CD4-positive, CD25-positive, alpha-beta regulatory T cell (primary cell): ENCODE measurements around the gene RUFY4. TPM values are rescaled to one million over a fixed set of nuclear protein-coding genes. Genes with fewer than 3 reads are reported as not detected.
A peak's percentile ranks its signal among the peaks of the same experiment; 100 is the strongest.

Experiments
- ATAC-seq, 2 donors: fragments of 150-1000 bp; cut with Tn5 transposase; one replicate each; pipeline ENCODE4 v1.10.0; 2021; ENCODE audit warnings: low read depth in 2 of 2, moderate number of reproducible peaks in 2 of 2, moderate library complexity in 1 of 2
- DNase-seq, 3 donors: peaks; one replicate each; pipeline versions ENCODE4 v3.0.0 to v3.0.0-alpha.2; 2012 to 2022; ENCODE audit warnings: mixed read lengths in 1 of 3
- H3K27ac ChIP-seq: one replicate; pipeline ENCODE4 v1.7.0; 2013; ENCODE audit warnings: mild to moderate bottlenecking, low read length; ENCODE audit not compliant: insufficient read depth, poor library complexity, severe bottlenecking
- H3K27me3 ChIP-seq: one replicate; pipeline ENCODE4 v1.7.0; 2013; ENCODE audit warnings: low read length; ENCODE audit not compliant: control insufficient read depth, insufficient read depth
- H3K36me3 ChIP-seq: one replicate; pipeline ENCODE4 v1.7.0; 2013; ENCODE audit warnings: mild to moderate bottlenecking, low read length, moderate library complexity; ENCODE audit not compliant: control insufficient read depth, insufficient read depth
- H3K4me1 ChIP-seq: 2 replicates; pipeline ENCODE4 v1.7.0; 2013; ENCODE audit warnings: mild to moderate bottlenecking, low read length; ENCODE audit not compliant: insufficient read depth, control insufficient read depth, poor library complexity, severe bottlenecking
- H3K4me3 ChIP-seq: one replicate; pipeline ENCODE4 v1.7.0; 2013; ENCODE audit warnings: low read depth, mild to moderate bottlenecking, low read length, moderate library complexity
- H3K9me3 ChIP-seq, 2 experiments: 1 replicate in 1 of 2; 2 replicates in 1 of 2; pipeline ENCODE4 v1.7.0; 2013; ENCODE audit warnings: low read length in 2 of 2, mild to moderate bottlenecking in 1 of 2, moderate library complexity in 1 of 2; ENCODE audit not compliant: control insufficient read depth in 2 of 2
- H3K27ac Mint-ChIP-seq, 3 donors: one replicate each; pipeline ENCODE4 v1.8.0; 2020 to 2022; ENCODE audit warnings: mild to moderate bottlenecking in 3 of 3, mixed read lengths in 3 of 3, moderate library complexity in 2 of 3
- H3K27me3 Mint-ChIP-seq: one replicate; pipeline ENCODE4 v1.8.0; 2022; ENCODE audit warnings: mild to moderate bottlenecking, mixed read lengths
- H3K36me3 Mint-ChIP-seq: one replicate; pipeline ENCODE4 v1.8.0; 2020; ENCODE audit warnings: mixed read lengths
- H3K4me1 Mint-ChIP-seq, 4 donors: one replicate each; pipeline ENCODE4 v1.8.0; 2020 to 2022; ENCODE audit warnings: mixed read lengths in 4 of 4, mild to moderate bottlenecking in 1 of 4
- H3K4me3 Mint-ChIP-seq, 4 donors: one replicate each; pipeline ENCODE4 v1.8.0; 2020 to 2022; ENCODE audit warnings: mild to moderate bottlenecking in 4 of 4, mixed read lengths in 4 of 4, moderate library complexity in 3 of 4
- H3K9me3 Mint-ChIP-seq, 7 donors: one replicate each; pipeline ENCODE4 v1.8.0; 2020 to 2022; ENCODE audit warnings: mixed read lengths in 7 of 7, mild to moderate bottlenecking in 3 of 7, moderate library complexity in 2 of 7
- polyA plus RNA-seq, 4 donors: library from polyadenylated mRNA; unstranded; fragments of 300-500 nt; fragmentation: Illumina TruSeq; gene quantifications; one replicate each; pipeline ENCODE4 v1.2.3, GENCODE V29; 2021
- total RNA-seq: library from RNA; stranded (reverse); gene quantifications from one replicate; pipeline ENCODE4 v1.2.3, GENCODE V29; 2022

The RUFY4 gene
- total and polyA plus RNA-seq, 5 donors from 2014 or later = 0.15 to 2.1 TPM; not detected in 3

GRCh38 chr2:218067523-218067922 lies 1.5 kb upstream of the RUFY4 start:
- Mint-ChIP-seq H3K4me1 (peaks cover 0 to 9% (median 3%) of the 10 kb centered on the region in 4 donors), H3K9me3 (peaks cover 0 to 1% (median 0%) of the 10 kb centered on the region in 7 donors), H3K27me3 (peaks cover 9% of the 10 kb centered on the region), H3K27ac (peak overlapping the region in 1 of 3 donors; percentile 64), H3K36me3 (no peaks in the 10 kb centered on the region), H3K4me3 (peak overlapping the region in 1 of 4 donors; percentile 39)
- H3K9me3 ChIP-seq = no peaks in the 10 kb centered on the region
- no peak overlapping the region for H3K4me3 ChIP-seq
- DNase-seq (no peak), ATAC-seq (no peak)
- no peaks in the 10 kb centered on the region for H3K27me3 ChIP-seq
- peaks cover 5% of the 10 kb centered on the region for H3K4me1 ChIP-seq
- no peaks in the 10 kb centered on the region for H3K36me3 ChIP-seq
- no peak overlapping the region for H3K27ac ChIP-seq

GRCh38 chr2:218069606-218070300 lies 700 bp downstream of the RUFY4 start:
- Histone ChIP-seq H3K4me1 (peaks cover 5% of the 10 kb centered on the region), H3K27me3 (no peaks in the 10 kb centered on the region), H3K4me3 (no peak overlapping the region), H3K36me3 (no peaks in the 10 kb centered on the region), H3K9me3 (no peaks in the 10 kb centered on the region), H3K27ac (no peak overlapping the region)
- no peak overlapping the region for H3K4me3 Mint-ChIP-seq
- ATAC-seq (no peak), DNase-seq (no peak)
- H3K4me1 Mint-ChIP-seq = peaks cover 0 to 9% (median 3%) of the 10 kb centered on the region in 4 donors
- H3K27me3 Mint-ChIP-seq = peaks cover 9% of the 10 kb centered on the region
- H3K27ac Mint-ChIP-seq = no peak overlapping the region
- peaks cover 0 to 1% (median 0%) of the 10 kb centered on the region in 7 donors for H3K9me3 Mint-ChIP-seq
- H3K36me3 Mint-ChIP-seq = no peaks in the 10 kb centered on the region

- Mint-ChIP-seq H3K27me3 (peaks cover 14% of the 10 kb centered on the region), H3K27ac (no peak overlapping the region), H3K4me3 (no peak overlapping the region), H3K4me1 (peaks cover 0 to 9% (median 3%) of the 10 kb centered on the region in 4 donors), H3K9me3 (peaks cover 0 to 1% (median 0%) of the 10 kb centered on the region in 7 donors), H3K36me3 (no peaks in the 10 kb centered on the region)
- DNase-seq = no peak
- Histone ChIP-seq H3K4me3 (no peak overlapping the region), H3K36me3 (no peaks in the 10 kb centered on the region), H3K27me3 (no peaks in the 10 kb centered on the region), H3K27ac (no peak overlapping the region), H3K9me3 (no peaks in the 10 kb centered on the region), H3K4me1 (peaks cover 5% of the 10 kb centered on the region)
- ATAC-seq = no peak
These were observed 1.5 kb downstream of the RUFY4 start for GRCh38 chr2:218070587-218070986.

- no peaks in the 10 kb centered on the region for H3K36me3 Mint-ChIP-seq
- DNase-seq = no peak
- peaks cover 0 to 1% (median 0%) of the 10 kb centered on the region in 7 donors for H3K9me3 Mint-ChIP-seq
- Histone ChIP-seq H3K4me3 (no peak overlapping the region), H3K27ac (no peak overlapping the region), H3K9me3 (no peaks in the 10 kb centered on the region), H3K4me1 (peaks cover 5% of the 10 kb centered on the region), H3K36me3 (no peaks in the 10 kb centered on the region), H3K27me3 (no peaks in the 10 kb centered on the region)
- ATAC-seq = no peak
- peaks cover 14% of the 10 kb centered on the region for H3K27me3 Mint-ChIP-seq
- peak overlapping the region in 1 of 4 donors; percentile 64 for H3K4me3 Mint-ChIP-seq
- H3K27ac Mint-ChIP-seq = no peak overlapping the region
- H3K4me1 Mint-ChIP-seq = peaks cover 0 to 9% (median 3%) of the 10 kb centered on the region in 4 donors
These were observed 2.3 kb downstream of the RUFY4 start for GRCh38 chr2:218071218-218071937.

- H3K4me1 ChIP-seq = peaks cover 5% of the 10 kb centered on the region
- Mint-ChIP-seq H3K4me1 (peaks cover 0 to 9% (median 3%) of the 10 kb centered on the region in 4 donors), H3K36me3 (no peaks in the 10 kb centered on the region), H3K27me3 (peaks cover 10% of the 10 kb centered on the region), H3K9me3 (peaks cover 0 to 2% (median 0%) of the 10 kb centered on the region in 7 donors), H3K4me3 (no peak overlapping the region), H3K27ac (no peak overlapping the region)
- DNase-seq (no peak), ATAC-seq (no peak)
- H3K27me3 ChIP-seq = no peaks in the 10 kb centered on the region
- no peaks in the 10 kb centered on the region for H3K9me3 ChIP-seq
- no peak overlapping the region for H3K27ac ChIP-seq
- H3K4me3 ChIP-seq = no peak overlapping the region
- no peaks in the 10 kb centered on the region for H3K36me3 ChIP-seq
These were observed 2.9 kb downstream of the RUFY4 start for GRCh38 chr2:218072002-218072401.

GRCh38 chr2:218072478-218073024 lies 3.5 kb downstream of the RUFY4 start:
- H3K4me1 Mint-ChIP-seq = peaks cover 0 to 11% (median 3%) of the 10 kb centered on the region in 4 donors
- Histone ChIP-seq H3K36me3 (no peaks in the 10 kb centered on the region), H3K4me3 (no peak overlapping the region), H3K27ac (no peak overlapping the region), H3K27me3 (no peaks in the 10 kb centered on the region), H3K9me3 (no peaks in the 10 kb centered on the region), H3K4me1 (peaks cover 5% of the 10 kb centered on the region)
- H3K36me3 Mint-ChIP-seq = no peaks in the 10 kb centered on the region
- ATAC-seq = no peak
- H3K4me3 Mint-ChIP-seq = no peak overlapping the region
- peaks cover 9% of the 10 kb centered on the region for H3K27me3 Mint-ChIP-seq
- H3K9me3 Mint-ChIP-seq = peaks cover 0 to 2% (median 0%) of the 10 kb centered on the region in 7 donors
- no peak for DNase-seq
- H3K27ac Mint-ChIP-seq = no peak overlapping the region

GRCh38 chr2:218073185-218073584 lies 4.1 kb downstream of the RUFY4 start:
- no peaks in the 10 kb centered on the region for H3K27me3 ChIP-seq
- peaks cover 0 to 1% (median 0%) of the 10 kb centered on the region in 7 donors for H3K9me3 Mint-ChIP-seq
- H3K27me3 Mint-ChIP-seq = peaks cover 9% of the 10 kb centered on the region
- H3K4me3 Mint-ChIP-seq = no peak overlapping the region
- peaks cover 0 to 11% (median 3%) of the 10 kb centered on the region in 4 donors for H3K4me1 Mint-ChIP-seq
- DNase-seq = no peak
- no peak overlapping the region for H3K27ac ChIP-seq
- no peak overlapping the region for H3K27ac Mint-ChIP-seq
- H3K4me3 ChIP-seq = no peak overlapping the region
- peaks cover 5% of the 10 kb centered on the region for H3K4me1 ChIP-seq
- H3K9me3 ChIP-seq = no peaks in the 10 kb centered on the region
- H3K36me3 ChIP-seq = no peaks in the 10 kb centered on the region
- no peaks in the 10 kb centered on the region for H3K36me3 Mint-ChIP-seq
- no peak for ATAC-seq
